GM18520 (cell line): ENCODE results near the gene ARFRP1.
"Not testable (repeated sequence)": the region's sequence is repeated elsewhere in the genome, so short reads cannot be mapped to it uniquely, and the experiment has no call there.

Source experiments
- ATAC-seq: cut with Tn5 transposase; IDR thresholded peaks from one replicate; pipeline ENCODE4 v1.9.1; 2021; ENCODE audit not compliant: unreplicated experiment

ARFRP1 gene

GRCh38 chr20:63733117-63733516 lies 25.3 kb upstream of the ARFRP1 start:
- no peak for ATAC-seq

GRCh38 chr20:63732118-63733095 lies 24.6 kb upstream of the ARFRP1 start:
- no peak for ATAC-seq

GRCh38 chr20:63731410-63731809 lies 23.6 kb upstream of the ARFRP1 start:
- ATAC-seq: no peak

- ATAC-seq: not testable (repeated sequence)
Observed at GRCh38 chr20:63730189-63730733, 22.5 kb upstream of the ARFRP1 start.

- not testable (repeated sequence) for ATAC-seq
Observed at GRCh38 chr20:63722967-63723622, 15.3 kb upstream of the ARFRP1 start.

GRCh38 chr20:63718996-63719395 lies 11.2 kb upstream of the ARFRP1 start:
- no peak for ATAC-seq

- ATAC-seq: no peak
Observed at GRCh38 chr20:63714858-63715257, 7.1 kb upstream of the ARFRP1 start.

GRCh38 chr20:63712191-63712590 lies 4.4 kb upstream of the ARFRP1 start:
- ATAC-seq: no peak

GRCh38 chr20:63711085-63711645 lies 3.4 kb upstream of the ARFRP1 start:
- no peak for ATAC-seq

- no peak for ATAC-seq
Observed at GRCh38 chr20:63709149-63709527, 1.4 kb upstream of the ARFRP1 start.

- ATAC-seq: no peak
Observed at GRCh38 chr20:63708301-63709148, 749 bp upstream of the ARFRP1 start.

GRCh38 chr20:63706852-63707557 lies 771 bp downstream of the ARFRP1 start:
- no peak for ATAC-seq

- no peak for ATAC-seq
Observed at GRCh38 chr20:63706027-63706695, 1.6 kb downstream of the ARFRP1 start.

GRCh38 chr20:63705232-63706026 lies 2.3 kb downstream of the ARFRP1 start:
- no peak for ATAC-seq

- no peak for ATAC-seq
Observed at GRCh38 chr20:63704749-63705117, 3.0 kb downstream of the ARFRP1 start.

- ATAC-seq: no peak
Observed at GRCh38 chr20:63703976-63704748, 3.6 kb downstream of the ARFRP1 start.

GRCh38 chr20:63703471-63703975 lies 4.3 kb downstream of the ARFRP1 start:
- ATAC-seq: no peak
